UCSD-AML1 (cell line): ENCODE measurements around the gene INSRR.

ENCODE experiments used
- DNase-seq: peaks from one replicate; lab custom pipeline; 2025; ENCODE audit not compliant: unreplicated experiment; lab: John Stamatoyannopoulos, UW

Gene INSRR

GRCh38 chr1:156853761-156854160 lies 5.2 kb downstream of the INSRR start:
- DNase-seq = no peak

GRCh38 chr1:156852418-156852874 lies 6.5 kb downstream of the INSRR start:
- no peak for DNase-seq

GRCh38 chr1:156851779-156852417 lies 7.0 kb downstream of the INSRR start:
- no peak for DNase-seq

- DNase-seq = no peak
Measured at GRCh38 chr1:156849151-156849496, 9.8 kb downstream of the INSRR start.

GRCh38 chr1:156848461-156849150 lies 10.3 kb downstream of the INSRR start:
- no peak for DNase-seq

GRCh38 chr1:156847591-156848460 lies 11.1 kb downstream of the INSRR start:
- no peak for DNase-seq

- DNase-seq = no peak
Measured at GRCh38 chr1:156846643-156847042, 12.3 kb downstream of the INSRR start.

GRCh38 chr1:156845953-156846545 lies 12.9 kb downstream of the INSRR start:
- no peak for DNase-seq

GRCh38 chr1:156845055-156845952 lies 13.6 kb downstream of the INSRR start:
- DNase-seq = no peak

- no peak for DNase-seq
Measured at GRCh38 chr1:156844638-156845037, 14.3 kb downstream of the INSRR start.

GRCh38 chr1:156844102-156844501 lies 14.8 kb downstream of the INSRR start:
- no peak for DNase-seq

GRCh38 chr1:156842618-156843300 lies 16.2 kb downstream of the INSRR start:
- no peak for DNase-seq

GRCh38 chr1:156841295-156841855 lies 17.5 kb downstream of the INSRR start:
- no peak for DNase-seq

- DNase-seq = no peak
Measured at GRCh38 chr1:156840898-156841279, 18.0 kb downstream of the INSRR start.

GRCh38 chr1:156840186-156840897 lies 18.6 kb downstream of the INSRR start:
- no peak for DNase-seq

- no peak for DNase-seq
Measured at GRCh38 chr1:156839426-156840109, 19.3 kb downstream of the INSRR start.

- DNase-seq = peak; percentile 34
Measured at GRCh38 chr1:156838972-156839371, 19.9 kb downstream of the INSRR start.

- no peak for DNase-seq
Measured at GRCh38 chr1:156836892-156837291, 22.0 kb downstream of the INSRR start.
